HG02840 (cell line): ENCODE measurements around the gene RDH5.
"Not testable (repeated sequence)": the region's sequence is repeated elsewhere in the genome, so short reads cannot be mapped to it uniquely, and the experiment has no call there.

ENCODE experiments used
- ATAC-seq: cut with Tn5 transposase; IDR thresholded peaks from one replicate; pipeline ENCODE4 v1.9.1; 2021; ENCODE audit warnings: mild to moderate bottlenecking, moderate library complexity, moderate number of reproducible peaks; ENCODE audit not compliant: unreplicated experiment, low FRiP score

The RDH5 gene

DNA sequence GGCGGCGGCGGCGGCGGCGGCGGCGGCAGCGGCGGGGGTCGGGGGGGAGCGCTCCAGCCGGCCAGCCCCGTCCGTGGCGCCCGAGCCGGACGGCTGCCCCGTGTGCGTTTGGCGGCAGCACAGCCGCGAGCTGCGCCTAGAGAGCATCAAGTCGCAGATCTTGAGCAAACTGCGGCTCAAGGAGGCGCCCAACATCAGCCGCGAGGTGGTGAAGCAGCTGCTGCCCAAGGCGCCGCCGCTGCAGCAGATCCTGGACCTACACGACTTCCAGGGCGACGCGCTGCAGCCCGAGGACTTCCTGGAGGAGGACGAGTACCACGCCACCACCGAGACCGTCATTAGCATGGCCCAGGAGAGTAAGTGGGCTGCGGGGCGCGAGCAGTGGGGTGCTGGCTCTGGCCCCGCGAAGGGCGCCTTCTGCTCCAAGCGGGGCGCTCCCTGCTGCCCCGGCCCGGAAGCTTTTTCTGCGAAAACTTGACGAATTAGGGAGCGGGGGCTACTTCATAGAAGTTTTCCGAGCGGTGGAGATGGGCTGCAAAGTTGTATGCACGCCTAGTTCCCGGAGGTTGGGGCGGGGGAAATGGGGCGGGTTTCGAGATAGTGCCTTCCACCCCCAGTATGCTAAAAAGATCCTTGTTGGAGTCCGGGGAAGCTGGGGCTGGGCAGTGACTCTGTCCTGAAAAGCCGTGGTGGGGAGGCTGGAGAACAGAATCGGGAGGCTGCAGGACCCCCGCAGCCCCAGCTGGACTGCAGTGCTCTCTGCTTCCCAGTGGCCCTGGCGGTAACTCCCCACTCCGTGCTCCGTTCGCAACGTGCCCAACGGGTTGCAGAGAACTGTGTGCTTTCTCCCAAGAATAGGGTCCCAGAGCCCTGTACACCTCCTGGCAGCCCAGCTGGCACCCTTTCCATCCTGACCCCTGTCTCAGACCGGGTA lies 23.5 kb downstream of the RDH5 start:
- no peak for ATAC-seq

DNA sequence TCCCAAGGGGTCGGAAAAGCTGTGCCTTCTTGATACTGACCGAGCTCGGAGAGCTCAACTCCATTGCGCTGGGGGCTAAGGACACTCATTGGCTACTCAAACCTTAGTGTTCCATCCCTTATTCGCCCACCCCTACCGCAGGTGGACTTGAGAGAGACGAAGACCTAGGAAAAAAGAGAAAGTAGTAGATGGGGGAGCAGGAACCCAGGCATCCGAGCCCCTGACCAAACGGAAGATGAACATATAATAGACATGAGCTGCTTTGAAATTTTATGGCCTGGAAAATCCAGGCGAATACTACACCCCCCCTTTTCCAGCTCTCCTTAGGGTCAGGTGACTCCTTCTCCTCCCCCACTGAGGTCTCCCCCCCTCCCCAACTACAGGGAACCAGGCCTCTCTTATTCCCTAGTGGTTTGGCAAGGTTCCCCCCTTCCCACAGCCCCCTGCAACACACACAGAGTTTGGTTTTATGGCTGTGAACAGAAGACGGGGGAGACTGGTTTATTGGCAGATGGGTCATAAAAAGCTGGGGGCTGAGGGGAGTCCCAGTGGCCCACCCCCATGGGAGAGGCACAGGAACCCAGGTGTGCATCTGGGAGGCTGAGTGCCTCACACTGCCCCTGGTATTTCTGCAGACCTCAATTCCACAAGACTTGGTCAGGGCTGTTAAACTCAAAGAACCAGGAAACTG lies 24.3 kb downstream of the RDH5 start:
- no peak for ATAC-seq

DNA sequence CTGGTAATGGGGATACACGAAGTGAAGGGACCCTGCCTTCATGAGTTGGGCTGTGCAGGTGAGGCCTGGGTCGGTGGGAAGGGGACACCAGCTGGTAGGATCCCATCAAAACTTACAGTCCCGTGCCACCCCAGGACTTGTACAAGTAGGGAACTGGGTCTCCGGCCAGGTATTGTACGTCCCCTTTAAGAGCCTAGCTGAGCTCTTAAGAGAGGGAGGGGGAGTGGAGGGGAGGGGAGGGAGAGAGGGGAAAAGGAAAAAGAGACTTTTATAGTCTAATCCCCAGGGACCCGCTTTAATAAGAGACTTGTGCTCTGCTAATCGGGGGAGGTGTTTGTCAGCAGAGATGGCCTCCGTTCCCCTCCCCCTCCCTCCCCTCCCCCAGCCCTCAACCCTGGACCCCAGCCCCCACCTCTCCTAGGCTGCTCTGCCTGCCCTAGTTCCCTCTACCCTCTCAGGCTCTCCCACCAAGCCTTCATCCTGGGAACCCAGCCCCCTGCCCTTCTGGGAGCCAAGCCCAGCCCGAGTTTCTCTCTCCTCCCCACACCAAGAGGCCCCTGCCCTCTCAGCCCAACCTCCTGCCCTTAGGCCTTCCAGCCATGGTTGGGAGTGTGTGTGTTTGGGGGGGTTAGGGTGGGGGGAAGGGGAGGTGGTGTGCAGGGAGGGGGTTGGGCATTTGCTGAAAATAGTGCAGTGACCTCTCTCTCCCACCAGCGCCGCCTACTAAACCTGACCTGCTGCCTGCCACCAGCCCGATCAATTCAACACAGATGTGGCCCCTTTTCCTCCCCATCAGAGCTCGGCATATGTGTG lies 25.4 kb downstream of the RDH5 start:
- ATAC-seq: no peak

DNA sequence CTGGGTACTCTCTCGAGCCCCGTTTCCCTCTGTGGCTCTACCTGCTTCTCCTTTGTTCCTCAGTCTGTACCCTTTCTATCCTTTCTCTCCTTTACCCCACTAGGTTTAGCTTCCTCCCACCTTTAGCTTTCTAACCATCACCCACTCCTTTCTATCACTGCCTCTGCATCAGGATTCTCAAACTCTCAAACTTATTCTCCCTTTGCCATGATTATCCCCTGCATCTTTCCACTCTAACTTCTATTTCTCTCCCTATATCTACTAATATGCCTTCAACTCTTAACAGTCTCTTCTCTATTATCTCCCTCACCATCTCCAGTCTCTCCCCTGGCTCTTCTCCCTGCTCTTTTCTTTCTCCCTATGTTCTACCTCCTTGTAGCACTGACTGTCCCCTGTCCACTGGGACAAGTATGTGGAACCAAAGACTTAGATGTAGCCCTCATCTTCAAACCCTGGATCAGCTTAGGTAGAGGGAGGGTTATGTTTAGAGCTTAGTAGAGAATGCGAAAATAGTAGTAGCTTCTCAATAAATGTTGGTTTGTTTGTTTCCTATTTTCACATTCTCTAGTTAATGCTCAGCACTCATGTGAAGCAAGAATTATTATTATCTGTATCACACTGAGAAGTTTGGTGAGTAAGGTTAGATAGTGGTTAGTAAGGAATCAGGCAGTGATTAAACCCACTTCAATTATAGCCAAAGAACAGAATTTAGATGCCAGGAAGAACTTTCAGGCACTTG lies 26.1 kb downstream of the RDH5 start:
- ATAC-seq: no peak

DNA sequence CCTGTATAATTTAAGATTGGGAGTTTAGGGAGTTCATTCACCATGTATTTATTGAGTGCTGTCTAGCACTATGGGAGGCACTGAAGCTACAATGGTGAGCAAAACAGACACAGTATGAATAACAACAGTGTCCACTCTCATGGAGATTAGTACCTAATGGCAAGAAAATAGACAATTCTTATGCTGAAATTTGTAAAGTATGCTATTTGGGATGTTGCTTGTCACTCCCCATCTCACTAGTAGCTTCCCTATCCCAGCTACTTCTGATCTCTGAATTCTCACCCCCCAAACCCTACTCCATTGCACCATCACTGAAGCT lies 26.7 kb downstream of the RDH5 start:
- no peak for ATAC-seq

DNA sequence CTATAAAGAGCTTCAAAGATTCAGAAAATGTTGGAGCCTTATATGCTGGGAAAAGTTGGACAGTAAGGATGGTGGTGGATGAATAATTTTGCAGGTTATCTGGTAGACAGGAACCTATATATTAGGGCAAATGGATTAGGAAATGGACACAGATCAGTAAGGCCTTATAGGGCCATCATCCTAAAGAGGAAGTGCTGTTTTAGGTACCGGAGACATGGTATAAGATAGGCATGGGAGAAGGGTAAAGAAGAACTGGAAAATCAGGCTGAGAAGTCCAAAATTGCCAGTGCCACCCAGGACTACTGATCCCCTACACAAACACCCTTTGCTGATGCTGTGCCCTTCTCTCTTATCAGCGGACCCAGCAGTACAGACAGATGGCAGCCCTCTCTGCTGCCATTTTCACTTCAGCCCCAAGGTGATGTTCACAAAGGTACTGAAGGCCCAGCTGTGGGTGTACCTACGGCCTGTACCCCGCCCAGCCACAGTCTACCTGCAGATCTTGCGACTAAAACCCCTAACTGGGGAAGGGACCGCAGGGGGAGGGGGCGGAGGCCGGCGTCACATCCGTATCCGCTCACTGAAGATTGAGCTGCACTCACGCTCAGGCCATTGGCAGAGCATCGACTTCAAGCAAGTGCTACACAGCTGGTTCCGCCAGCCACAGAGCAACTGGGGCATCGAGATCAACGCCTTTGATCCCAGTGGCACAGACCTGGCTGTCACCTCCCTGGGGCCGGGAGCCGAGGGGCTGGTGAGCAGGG lies 28.2 kb downstream of the RDH5 start:
- ATAC-seq: no peak

DNA sequence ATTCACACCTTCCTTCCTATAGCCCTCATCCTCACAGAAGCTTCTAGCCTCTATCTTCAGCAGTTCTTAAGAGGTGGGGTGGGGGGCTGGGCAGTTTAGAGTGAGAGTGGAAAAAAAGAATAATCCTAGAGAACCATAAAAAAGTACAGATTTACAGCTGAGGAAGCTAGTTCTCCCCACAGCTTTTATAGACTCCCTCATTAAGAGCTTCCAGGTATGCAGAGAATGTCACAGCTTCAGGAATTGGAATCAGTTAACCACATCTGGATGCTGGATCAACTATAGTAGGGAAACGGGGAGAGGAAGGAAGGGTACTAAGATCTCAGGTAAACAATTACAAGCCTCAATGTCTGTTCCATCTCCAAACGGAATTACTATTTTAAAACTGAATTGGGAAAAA lies 35.1 kb downstream of the RDH5 start:
- no peak for ATAC-seq

DNA sequence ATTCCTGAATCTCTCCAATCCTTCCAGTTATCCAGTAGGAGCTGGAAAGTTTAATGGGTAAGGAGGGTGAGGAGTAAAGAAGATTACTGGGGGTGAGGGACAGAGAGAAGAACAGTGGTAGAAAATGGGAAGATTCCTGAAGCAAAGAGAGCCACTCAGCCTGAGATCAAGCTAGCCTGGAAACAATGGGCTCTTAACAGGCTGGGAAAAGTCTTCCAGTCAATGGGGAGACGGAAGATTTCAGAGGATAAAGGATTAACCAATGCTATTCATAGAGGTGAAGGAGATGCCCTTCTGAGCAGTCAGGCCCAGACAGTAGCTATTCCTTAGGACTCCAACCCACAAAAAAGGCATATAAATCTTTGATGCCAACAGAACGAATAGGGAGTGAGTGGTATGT lies 37.5 kb downstream of the RDH5 start:
- ATAC-seq: no peak

DNA sequence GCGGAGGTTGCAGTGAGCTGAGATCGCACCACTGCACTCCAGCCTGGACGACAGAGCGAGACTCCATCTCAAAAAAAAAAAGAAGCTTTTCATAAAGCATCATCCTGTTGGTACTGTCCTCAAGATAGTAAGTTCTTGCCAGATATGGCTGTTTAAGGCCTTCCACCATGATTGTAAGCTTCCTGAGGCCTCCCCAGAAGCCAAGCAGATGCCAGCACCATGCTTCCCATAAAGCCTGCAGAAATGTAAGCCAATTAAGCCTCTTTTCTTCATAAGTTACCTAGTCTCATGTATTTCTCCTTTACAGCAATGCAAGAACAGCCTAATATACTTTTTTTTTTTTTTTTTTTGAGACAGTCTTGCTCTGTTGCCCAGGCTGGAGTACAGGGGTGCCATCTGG lies 38.4 kb downstream of the RDH5 start:
- not testable (repeated sequence) for ATAC-seq

DNA sequence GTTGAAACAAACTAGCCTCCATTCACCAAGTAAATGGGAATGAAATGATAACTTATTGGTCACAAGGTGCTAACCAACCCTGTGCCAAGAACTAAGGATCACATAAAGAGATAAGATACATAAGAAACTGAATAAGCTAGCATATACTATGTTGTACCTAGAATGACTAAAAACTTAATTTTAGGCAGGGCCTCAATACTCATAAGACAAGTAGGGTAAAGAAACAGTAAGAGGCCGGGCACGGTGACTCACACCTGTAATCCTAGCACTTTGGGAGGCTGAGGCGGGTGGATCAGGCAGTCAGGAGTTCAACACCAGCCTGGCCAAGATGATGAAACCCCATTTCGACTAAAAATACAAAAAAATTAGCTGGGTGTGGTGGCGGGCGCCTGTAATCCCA lies 40.5 kb downstream of the RDH5 start:
- ATAC-seq: no peak

DNA sequence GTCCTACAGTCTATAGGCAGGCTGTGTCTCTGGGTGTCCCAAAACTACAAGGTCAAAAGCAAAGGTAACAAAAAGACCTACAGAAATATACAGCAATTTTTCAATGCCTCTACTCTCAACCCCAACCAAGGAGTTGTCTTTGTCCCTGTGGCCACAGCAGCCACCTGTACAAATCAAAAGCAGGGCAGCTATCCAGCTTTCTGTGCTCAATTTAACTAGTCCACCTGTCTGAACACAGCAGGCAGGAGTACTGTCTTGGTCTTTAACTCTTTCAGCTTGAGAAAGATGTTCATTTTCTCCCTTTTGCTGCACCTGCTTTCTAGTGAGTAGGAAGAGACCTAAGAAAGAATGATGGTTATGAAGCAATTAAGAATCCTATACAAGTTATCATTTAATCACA lies 42.5 kb downstream of the RDH5 start:
- ATAC-seq: no peak

DNA sequence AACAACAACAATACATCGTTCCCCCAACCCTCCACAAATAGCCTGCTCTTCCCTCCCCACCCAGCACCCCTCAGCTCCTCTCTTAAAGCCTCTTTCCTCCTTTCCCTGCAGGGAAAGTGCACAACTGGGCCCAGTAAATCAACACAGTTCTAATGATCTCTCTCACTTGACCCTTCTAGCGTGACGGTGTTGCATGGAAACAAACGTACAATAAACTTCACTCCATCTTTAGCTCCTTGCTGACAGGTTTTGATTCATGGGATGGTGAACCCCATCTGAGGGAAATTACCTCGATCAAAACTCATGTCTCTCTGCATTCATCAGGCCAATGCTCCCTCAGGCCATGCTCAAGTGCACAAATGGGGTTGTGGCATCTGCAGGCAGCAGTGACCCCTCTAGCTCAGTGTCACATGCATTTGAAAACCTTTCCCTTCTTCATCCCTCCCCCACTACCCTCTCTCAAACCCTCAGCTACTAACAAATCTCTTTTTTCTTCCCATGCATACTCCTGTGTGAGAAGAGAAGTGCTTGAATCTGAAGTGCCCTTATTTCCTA lies 45.6 kb downstream of the RDH5 start:
- ATAC-seq: no peak

DNA sequence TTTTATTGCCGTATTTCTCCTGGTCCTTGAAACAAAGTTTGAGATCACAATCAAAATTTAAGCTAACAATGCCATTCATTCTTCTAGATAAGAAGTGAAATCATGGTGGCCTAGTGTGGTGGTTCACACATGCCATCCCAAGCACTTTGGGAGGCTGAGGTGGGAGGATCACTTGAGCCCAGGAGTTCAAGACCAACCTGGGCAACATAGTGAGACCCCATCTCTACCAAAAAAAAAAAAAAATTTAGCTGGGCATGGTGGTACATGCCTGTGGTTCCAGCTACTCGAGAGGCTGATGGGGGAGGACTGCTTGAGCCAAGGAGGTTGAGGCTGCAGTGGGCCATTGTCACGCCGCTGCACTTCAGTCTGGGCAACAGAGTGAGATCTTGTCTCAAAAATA lies 47.0 kb downstream of the RDH5 start:
- ATAC-seq: no peak

DNA sequence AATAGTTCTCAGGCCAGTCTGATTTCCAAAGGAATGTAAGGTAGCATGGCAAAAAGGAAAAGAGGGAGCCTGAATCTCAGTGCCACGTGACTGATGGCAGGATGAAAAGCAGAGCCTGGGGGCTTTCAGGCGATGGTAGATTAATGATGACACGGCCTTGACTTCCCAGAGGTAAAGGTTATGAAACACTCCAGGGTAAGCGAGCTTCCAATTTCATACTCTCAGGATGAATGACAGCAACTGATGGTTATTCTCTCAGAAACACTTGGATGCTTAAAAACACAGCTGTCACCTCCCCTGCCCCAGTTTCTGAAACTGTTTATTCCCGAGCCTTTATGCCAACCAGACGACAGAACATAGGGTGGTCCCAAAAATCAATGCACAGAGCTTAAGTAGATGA lies 51.5 kb downstream of the RDH5 start:
- no peak for ATAC-seq
